Activated CD4-positive, alpha-beta memory T cell treated with anti-CD3 and anti-CD28 coated beads for 36 hours (primary cell): ENCODE measurements around the gene CHEK1. TPM values are rescaled to one million over a fixed set of nuclear protein-coding genes. Genes with fewer than 3 reads are reported as not detected.

Experiments
- CTCF ChIA-PET: fragments of 350-600 bp; sonication (Branson Sonifier 250); formaldehyde crosslinking; loops from one replicate; lab custom pipeline; 2021; ENCODE audit warnings: antibody characterized with exemption, inconsistent platforms; lab: Charles Lee
- POLR2A ChIA-PET: fragments of 350-600 bp; sonication (Branson Sonifier 250); formaldehyde crosslinking; loops from one replicate; lab custom pipeline; 2021; ENCODE audit warnings: antibody characterized with exemption; lab: Charles Lee
- DNase-seq: peaks from one replicate; pipeline ENCODE4 v3.0.0-alpha.2; 2020
- H3K27ac Mint-ChIP-seq: one replicate; pipeline ENCODE4 v1.8.0; 2021; ENCODE audit warnings: mixed read lengths
- H3K27me3 Mint-ChIP-seq: one replicate; pipeline ENCODE4 v1.8.0; 2021; ENCODE audit warnings: mixed read lengths
- H3K36me3 Mint-ChIP-seq: one replicate; pipeline ENCODE4 v1.8.0; 2021; ENCODE audit warnings: mixed read lengths
- H3K4me1 Mint-ChIP-seq: one replicate; pipeline ENCODE4 v1.8.0; 2021; ENCODE audit warnings: low read depth, mixed read lengths
- H3K4me3 Mint-ChIP-seq: one replicate; pipeline ENCODE4 v1.8.0; 2021; ENCODE audit warnings: mild to moderate bottlenecking, mixed read lengths
- H3K9me3 Mint-ChIP-seq: one replicate; pipeline ENCODE4 v1.8.0; 2021; ENCODE audit warnings: mixed read lengths
- intact Hi-C: fragments of 100-400 bp; cut with micrococcal nuclease; formaldehyde crosslinking; loops from one replicate; pipeline ENCODE4 v1.15.1; 2023
- total RNA-seq, 2 experiments: library from RNA; stranded (reverse); gene quantifications; one replicate each; pipeline ENCODE4 v1.2.3, GENCODE V29; 2021

The CHEK1 gene
- total RNA-seq, 2 experiments from 2014 or later, result 140 to 155 TPM

GRCh38 chr11:125626288-125626950, 1.5 kb downstream of the CHEK1 start:
- intact Hi-C loops, result loop anchor here (1.0 to 2.0 kb wide), 2 partner anchors 248 to 261 kb away; partner anchors contain the start of gene HYLS1
- Mint-ChIP-seq H3K36me3 (peaks cover 42% of the 10 kb centered on the region), H3K27ac (peak overlapping the region; percentile 93), H3K9me3 (no peaks in the 10 kb centered on the region), H3K27me3 (no peaks in the 10 kb centered on the region), H3K4me3 (peak overlapping the region; percentile 88), H3K4me1 (peaks cover 21% of the 10 kb centered on the region)
- DNase-seq, result no peak
- POLR2A ChIA-PET, result interaction anchor here (1.0 to 2.9 kb wide), 6 partner anchors 8 to 514 kb away, joined by 3 to 36 read pairs (median 4); partner anchors contain the start of genes EI24 and STT3A
- CTCF ChIA-PET, result interaction anchor here (0.6 to 1.9 kb wide), 5 partner anchors 16 to 57 kb away, joined by 3 to 9 read pairs (median 4); partner anchors contain the start of genes EI24 and STT3A

GRCh38 chr11:125627236-125627910, 2.4 kb downstream of the CHEK1 start:
- intact Hi-C loops, result loop anchor here (2.0 kb wide), 1 partner anchor 247 kb away; no protein-coding TSS in a partner anchor
- Mint-ChIP-seq H3K36me3 (peaks cover 44% of the 10 kb centered on the region), H3K4me3 (peak overlapping the region; percentile 88), H3K9me3 (no peaks in the 10 kb centered on the region), H3K4me1 (peaks cover 21% of the 10 kb centered on the region), H3K27ac (no peak overlapping the region), H3K27me3 (no peaks in the 10 kb centered on the region)
- DNase-seq, result no peak
- CTCF ChIA-PET, result interaction anchor here (0.6 to 1.2 kb wide), 4 partner anchors 15 to 58 kb away, joined by 3 to 4 read pairs (median 4); partner anchors contain the start of gene EI24
- POLR2A ChIA-PET, result interaction anchor here (1.0 to 2.9 kb wide), 3 partner anchors 34 to 261 kb away, joined by 4 to 36 read pairs (median 18); partner anchors contain the start of genes EI24 and STT3A

GRCh38 chr11:125637840-125638239, 12.9 kb downstream of the CHEK1 start:
- no peak overlapping the region for H3K27ac Mint-ChIP-seq
- intact Hi-C loops, result no loop called here
- no peaks in the 10 kb centered on the region for H3K9me3 Mint-ChIP-seq
- H3K4me1 Mint-ChIP-seq, result no peaks in the 10 kb centered on the region
- POLR2A ChIA-PET, result no interaction called here
- DNase-seq, result no peak
- H3K36me3 Mint-ChIP-seq, result peaks cover 70% of the 10 kb centered on the region
- CTCF ChIA-PET, result no interaction called here
- H3K4me3 Mint-ChIP-seq, result no peak overlapping the region
- no peaks in the 10 kb centered on the region for H3K27me3 Mint-ChIP-seq

GRCh38 chr11:125638315-125638714, 13.4 kb downstream of the CHEK1 start:
- Mint-ChIP-seq H3K4me3 (no peak overlapping the region), H3K27me3 (no peaks in the 10 kb centered on the region), H3K36me3 (peaks cover 67% of the 10 kb centered on the region), H3K27ac (no peak overlapping the region), H3K4me1 (no peaks in the 10 kb centered on the region), H3K9me3 (no peaks in the 10 kb centered on the region)
- intact Hi-C loops, result no loop called here
- POLR2A ChIA-PET, result no interaction called here
- CTCF ChIA-PET, result no interaction called here
- DNase-seq, result no peak

- no peak for DNase-seq
- CTCF ChIA-PET, result no interaction called here
- no peak overlapping the region for H3K27ac Mint-ChIP-seq
Measured at GRCh38 chr11:125645871-125646270, 20.9 kb downstream of the CHEK1 start.

GRCh38 chr11:125649465-125650166, 24.7 kb downstream of the CHEK1 start:
- DNase-seq, result no peak
- ChIA-PET POLR2A (interaction anchor here (0.6 kb wide), 1 partner anchor 589 kb away, joined by 3 read pairs; no protein-coding TSS in a partner anchor), CTCF (no interaction called here)
- H3K27me3 Mint-ChIP-seq, result no peaks in the 10 kb centered on the region
- H3K9me3 Mint-ChIP-seq, result no peaks in the 10 kb centered on the region
- no peak overlapping the region for H3K27ac Mint-ChIP-seq
- H3K4me1 Mint-ChIP-seq, result no peaks in the 10 kb centered on the region
- H3K4me3 Mint-ChIP-seq, result no peak overlapping the region
- intact Hi-C loops, result no loop called here
- peaks cover 54% of the 10 kb centered on the region for H3K36me3 Mint-ChIP-seq

More at GRCh38 chr11:125645871-125646270, 20.9 kb downstream of the CHEK1 start:
- Mint-ChIP-seq H3K4me1 (no peaks in the 10 kb centered on the region), H3K36me3 (peaks cover 63% of the 10 kb centered on the region), H3K9me3 (no peaks in the 10 kb centered on the region), H3K27me3 (no peaks in the 10 kb centered on the region), H3K4me3 (no peak overlapping the region)
- intact Hi-C loops, result no loop called here
- POLR2A ChIA-PET, result no interaction called here

GRCh38 chr11:125662689-125663088, 37.7 kb downstream of the CHEK1 start:
- Mint-ChIP-seq H3K4me1 (peaks cover 13% of the 10 kb centered on the region), H3K27ac (no peak overlapping the region), H3K9me3 (peaks cover 19% of the 10 kb centered on the region), H3K4me3 (no peak overlapping the region), H3K36me3 (peaks cover 60% of the 10 kb centered on the region), H3K27me3 (no peaks in the 10 kb centered on the region)
- CTCF ChIA-PET, result no interaction called here
- POLR2A ChIA-PET, result interaction anchor here (0.7 kb wide), 1 partner anchor 8 kb away, joined by 3 read pairs; no protein-coding TSS in a partner anchor
- DNase-seq, result no peak
- intact Hi-C loops, result no loop called here

GRCh38 chr11:125663910-125664309, 38.9 kb downstream of the CHEK1 start:
- Mint-ChIP-seq H3K4me1 (peaks cover 13% of the 10 kb centered on the region), H3K9me3 (peaks cover 19% of the 10 kb centered on the region), H3K4me3 (no peak overlapping the region), H3K36me3 (peaks cover 60% of the 10 kb centered on the region), H3K27ac (no peak overlapping the region), H3K27me3 (no peaks in the 10 kb centered on the region)
- DNase-seq, result no peak
- ChIA-PET POLR2A (no interaction called here), CTCF (no interaction called here)
- intact Hi-C loops, result no loop called here

- Mint-ChIP-seq H3K27me3 (no peaks in the 10 kb centered on the region), H3K36me3 (peaks cover 67% of the 10 kb centered on the region), H3K27ac (no peak overlapping the region), H3K4me3 (no peak overlapping the region), H3K4me1 (peaks cover 13% of the 10 kb centered on the region), H3K9me3 (peaks cover 19% of the 10 kb centered on the region)
- intact Hi-C loops, result no loop called here
- no peak for DNase-seq
- POLR2A ChIA-PET, result no interaction called here
- CTCF ChIA-PET, result interaction anchor here (0.7 kb wide), 1 partner anchor 206 kb away, joined by 3 read pairs; no protein-coding TSS in a partner anchor
Measured at GRCh38 chr11:125667151-125667550, 42.2 kb downstream of the CHEK1 start.

- H3K27ac Mint-ChIP-seq, result no peak overlapping the region
- ChIA-PET CTCF (no interaction called here), POLR2A (interaction anchor here (1.3 kb wide), 1 partner anchor 45 kb away, joined by 4 read pairs; the partner anchor contains the start of gene CHEK1)
- intact Hi-C loops, result no loop called here
- H3K4me1 Mint-ChIP-seq, result no peaks in the 10 kb centered on the region
- peaks cover 43% of the 10 kb centered on the region for H3K36me3 Mint-ChIP-seq
- DNase-seq, result no peak
- H3K9me3 Mint-ChIP-seq, result peaks cover 15% of the 10 kb centered on the region
- no peaks in the 10 kb centered on the region for H3K27me3 Mint-ChIP-seq
- H3K4me3 Mint-ChIP-seq, result no peak overlapping the region
Measured at GRCh38 chr11:125670172-125670571, 45.2 kb downstream of the CHEK1 start.

- Mint-ChIP-seq H3K9me3 (peaks cover 6% of the 10 kb centered on the region), H3K4me1 (no peaks in the 10 kb centered on the region), H3K36me3 (peaks cover 35% of the 10 kb centered on the region), H3K27me3 (no peaks in the 10 kb centered on the region), H3K4me3 (no peak overlapping the region), H3K27ac (no peak overlapping the region)
- ChIA-PET CTCF (no interaction called here), POLR2A (no interaction called here)
- no peak for DNase-seq
- intact Hi-C loops, result no loop called here
Measured at GRCh38 chr11:125671561-125671960, 46.6 kb downstream of the CHEK1 start.

GRCh38 chr11:125674210-125674609, 49.2 kb downstream of the CHEK1 start:
- H3K4me3 Mint-ChIP-seq, result no peak overlapping the region
- POLR2A ChIA-PET, result no interaction called here
- DNase-seq, result no peak
- peaks cover 35% of the 10 kb centered on the region for H3K36me3 Mint-ChIP-seq
- intact Hi-C loops, result no loop called here
- CTCF ChIA-PET, result no interaction called here
- H3K27ac Mint-ChIP-seq, result no peak overlapping the region
- no peaks in the 10 kb centered on the region for H3K4me1 Mint-ChIP-seq
- H3K9me3 Mint-ChIP-seq, result no peaks in the 10 kb centered on the region
- H3K27me3 Mint-ChIP-seq, result no peaks in the 10 kb centered on the region
